SHP77 treated with DMSO at 0.1 percent for 48 hours (cell line): Measurements from ENCODE around the gene NTM.

Experiments
- DNase-seq: peaks from one replicate; lab custom pipeline; 2025; lab: John Stamatoyannopoulos, UW

The NTM gene

GRCh38 chr11:131767421-131767820 lies 397.0 kb downstream of the NTM start:
- DNase-seq: no peak

GRCh38 chr11:131770801-131771200 lies 400.4 kb downstream of the NTM start:
- DNase-seq: no peak

- no peak for DNase-seq
These were observed 401.1 kb downstream of the NTM start for GRCh38 chr11:131771471-131771870.

GRCh38 chr11:131773626-131774025 lies 403.2 kb downstream of the NTM start:
- DNase-seq: no peak

GRCh38 chr11:131776211-131776610 lies 405.8 kb downstream of the NTM start:
- no peak for DNase-seq

- no peak for DNase-seq
These were observed 415.4 kb downstream of the NTM start for GRCh38 chr11:131785801-131786200.

GRCh38 chr11:131787119-131787518 lies 416.7 kb downstream of the NTM start:
- no peak for DNase-seq

GRCh38 chr11:131790586-131790985 lies 420.2 kb downstream of the NTM start:
- DNase-seq: no peak

GRCh38 chr11:131792243-131792642 lies 421.8 kb downstream of the NTM start:
- no peak for DNase-seq

GRCh38 chr11:131796089-131796488 lies 425.7 kb downstream of the NTM start:
- DNase-seq: no peak

- DNase-seq: no peak
These were observed 426.1 kb downstream of the NTM start for GRCh38 chr11:131796541-131796940.

GRCh38 chr11:131800452-131800851 lies 430.0 kb downstream of the NTM start:
- no peak for DNase-seq

- DNase-seq: no peak
These were observed 432.2 kb downstream of the NTM start for GRCh38 chr11:131802440-131803115.

GRCh38 chr11:131807876-131808275 lies 437.5 kb downstream of the NTM start:
- no peak for DNase-seq

GRCh38 chr11:131808470-131808869 lies 438.1 kb downstream of the NTM start:
- no peak for DNase-seq

GRCh38 chr11:131809203-131809918 lies 438.9 kb downstream of the NTM start:
- no peak for DNase-seq

- DNase-seq: no peak
These were observed 440.1 kb downstream of the NTM start for GRCh38 chr11:131810541-131810940.

- DNase-seq: no peak
These were observed 441.0 kb downstream of the NTM start for GRCh38 chr11:131811383-131811782.

GRCh38 chr11:131814108-131814507 lies 443.7 kb downstream of the NTM start:
- DNase-seq: no peak

- no peak for DNase-seq
These were observed 445.2 kb downstream of the NTM start for GRCh38 chr11:131815590-131815989.

GRCh38 chr11:131816051-131816450 lies 445.6 kb downstream of the NTM start:
- DNase-seq: no peak

GRCh38 chr11:131817687-131818188 lies 447.3 kb downstream of the NTM start:
- DNase-seq: no peak

GRCh38 chr11:131819865-131820264 lies 449.4 kb downstream of the NTM start:
- DNase-seq: no peak

- DNase-seq: no peak
These were observed 452.1 kb downstream of the NTM start for GRCh38 chr11:131822506-131822905.
